ENCODE measurements around the gene CNTNAP5.

Gene CNTNAP5

GRCh38 chr2:124647245-124647644, 622.2 kb downstream of the CNTNAP5 start:
- no peaks in the 10 kb centered on the region for H3K27me3 ChIP-seq (replicated peaks)
- H3K27ac ChIP-seq: no peak overlapping the region
- H3K4me3 ChIP-seq (ENCODE audit: low read depth, low read length): no peak overlapping the region
- no peak for TF ChIP-seq CTCF (IDR thresholded peaks at IDR 0.05; ENCODE audit: low read depth, low read length, missing control alignments)
- H3K36me3 ChIP-seq (replicated peaks): no peaks in the 10 kb centered on the region
- DNase-seq: no peak
- in situ Hi-C loops (cut with HindIII; ENCODE audit: low pct_ligation_motif_present, low sequenced_read_pairs): no loop called here

GRCh38 chr2:124647663-124648062, 622.6 kb downstream of the CNTNAP5 start:
- no peaks in the 10 kb centered on the region for H3K36me3 ChIP-seq (replicated peaks)
- in situ Hi-C loops (cut with HindIII; ENCODE audit: low pct_ligation_motif_present, low sequenced_read_pairs): no loop called here
- no peak overlapping the region for H3K27ac ChIP-seq
- TF ChIP-seq CTCF (IDR thresholded peaks at IDR 0.05; ENCODE audit: low read depth, low read length, missing control alignments): no peak
- H3K4me3 ChIP-seq (ENCODE audit: low read depth, low read length): no peak overlapping the region
- H3K27me3 ChIP-seq (replicated peaks): no peaks in the 10 kb centered on the region
- DNase-seq: no peak

- in situ Hi-C loops (cut with HindIII; ENCODE audit: low pct_ligation_motif_present, low sequenced_read_pairs): no loop called here
- Histone ChIP-seq H3K4me3 (ENCODE audit: low read depth, low read length) (no peak overlapping the region), H3K36me3 (replicated peaks) (no peaks in the 10 kb centered on the region), H3K27me3 (replicated peaks) (no peaks in the 10 kb centered on the region), H3K27ac (no peak overlapping the region)
- TF ChIP-seq CTCF (IDR thresholded peaks at IDR 0.05; ENCODE audit: low read depth, low read length, missing control alignments): no peak
- no peak for DNase-seq
These were observed 623.9 kb downstream of the CNTNAP5 start for GRCh38 chr2:124649001-124649400.

GRCh38 chr2:124652099-124652498, 627.0 kb downstream of the CNTNAP5 start:
- H3K27me3 ChIP-seq (replicated peaks): no peaks in the 10 kb centered on the region
- no peak for TF ChIP-seq CTCF (IDR thresholded peaks at IDR 0.05; ENCODE audit: low read depth, low read length, missing control alignments)
- in situ Hi-C loops (cut with HindIII; ENCODE audit: low pct_ligation_motif_present, low sequenced_read_pairs): no loop called here
- H3K36me3 ChIP-seq (replicated peaks): no peaks in the 10 kb centered on the region
- H3K4me3 ChIP-seq (ENCODE audit: low read depth, low read length): no peak overlapping the region
- H3K27ac ChIP-seq: no peak overlapping the region
- no peak for DNase-seq

- DNase-seq: no peak
- TF ChIP-seq CTCF (IDR thresholded peaks at IDR 0.05; ENCODE audit: low read depth, low read length, missing control alignments): no peak
- Histone ChIP-seq H3K27ac (no peak overlapping the region), H3K4me3 (ENCODE audit: low read depth, low read length) (no peak overlapping the region), H3K36me3 (replicated peaks) (no peaks in the 10 kb centered on the region), H3K27me3 (replicated peaks) (no peaks in the 10 kb centered on the region)
- in situ Hi-C loops (cut with HindIII; ENCODE audit: low pct_ligation_motif_present, low sequenced_read_pairs): no loop called here
These were observed 633.3 kb downstream of the CNTNAP5 start for GRCh38 chr2:124658373-124658772.

GRCh38 chr2:124661558-124661957, 636.5 kb downstream of the CNTNAP5 start:
- H3K27ac ChIP-seq: no peak overlapping the region
- in situ Hi-C loops (cut with HindIII; ENCODE audit: low pct_ligation_motif_present, low sequenced_read_pairs): no loop called here
- H3K36me3 ChIP-seq (replicated peaks): no peaks in the 10 kb centered on the region
- no peak overlapping the region for H3K4me3 ChIP-seq (ENCODE audit: low read depth, low read length)
- TF ChIP-seq CTCF (IDR thresholded peaks at IDR 0.05; ENCODE audit: low read depth, low read length, missing control alignments): no peak
- no peak for DNase-seq
- H3K27me3 ChIP-seq (replicated peaks): no peaks in the 10 kb centered on the region

All from brain microvascular endothelial cell (primary cell).